ACC112 (cell line): ENCODE measurements around the gene PKP1.

ENCODE experiments used
- H2AFZ ChIP-seq: fragments of 200-600 bp; sonication (generic); one replicate; pipeline ENCODE4 v1.6.0; 2017; ENCODE audit warnings: antibody characterized with exemption, low read length; ENCODE audit not compliant: unreplicated experiment
- H3K27ac ChIP-seq: fragments of 200-600 bp; sonication (generic); 2 replicates; pipeline ENCODE4 v1.5.1; 2014; ENCODE audit warnings: low read depth, mild to moderate bottlenecking, antibody characterized with exemption, low read length, moderate library complexity
- H3K27me3 ChIP-seq: fragments of 200-600 bp; sonication (generic); 2 replicates; pipeline ENCODE4 v1.6.1; 2014; ENCODE audit warnings: mild to moderate bottlenecking, antibody characterized with exemption, low read length, moderate library complexity, mixed read lengths; ENCODE audit not compliant: insufficient read depth
- H3K36me3 ChIP-seq: fragments of 200-600 bp; sonication (generic); 2 replicates; pipeline ENCODE4 v1.6.1; 2016; ENCODE audit warnings: mild to moderate bottlenecking, antibody characterized with exemption, low read length, moderate library complexity, mixed read lengths; ENCODE audit not compliant: insufficient read depth
- H3K4me1 ChIP-seq: fragments of 200-600 bp; sonication (generic); one replicate; pipeline ENCODE4 v1.6.1; 2016; ENCODE audit warnings: low read length, mixed read lengths; ENCODE audit not compliant: insufficient read depth, unreplicated experiment, control insufficient read depth
- H3K4me3 ChIP-seq: fragments of 200-600 bp; sonication (generic); 2 replicates; pipeline ENCODE4 v1.5.1; 2014; ENCODE audit warnings: mild to moderate bottlenecking, low read depth, low read length
- H3K79me2 ChIP-seq: fragments of 200-600 bp; sonication (generic); one replicate; pipeline ENCODE4 v1.6.0; 2016; ENCODE audit warnings: low read length; ENCODE audit not compliant: control insufficient read depth, unreplicated experiment, insufficient read depth

Gene PKP1

GRCh38 chr1:201344206-201345080 is 61.1 kb downstream of the PKP1 start:
- Histone ChIP-seq H2AFZ (no peak overlapping the region), H3K27ac (no peak overlapping the region), H3K27me3 (peaks cover 34% of the 10 kb centered on the region)

DNA sequence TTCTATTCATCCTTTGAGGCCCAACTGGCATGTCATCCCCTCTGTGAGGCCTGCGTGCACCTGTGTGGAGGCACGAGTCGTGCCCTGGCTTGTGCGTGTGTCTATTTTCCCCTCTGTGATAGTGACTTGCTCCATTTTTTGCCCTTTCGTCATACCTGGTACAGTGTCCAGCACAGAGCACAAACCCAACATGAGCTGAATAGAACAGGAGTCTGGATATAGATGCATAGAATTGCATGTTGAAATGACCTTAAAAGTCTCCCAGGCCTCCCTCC is 61.7 kb downstream of the PKP1 start:
- H3K79me2 ChIP-seq = no peaks in the 10 kb centered on the region
- no peak overlapping the region for H3K27ac ChIP-seq
- H3K4me3 ChIP-seq = no peak overlapping the region
- H3K4me1 ChIP-seq = no peaks in the 10 kb centered on the region
- no peaks in the 10 kb centered on the region for H3K36me3 ChIP-seq
- H2AFZ ChIP-seq = no peak overlapping the region
- H3K27me3 ChIP-seq = peaks cover 34% of the 10 kb centered on the region

More at GRCh38 chr1:201344206-201345080, 61.1 kb downstream of the PKP1 start:
- Histone ChIP-seq H3K4me1 (no peaks in the 10 kb centered on the region), H3K36me3 (no peaks in the 10 kb centered on the region), H3K79me2 (no peaks in the 10 kb centered on the region), H3K4me3 (no peak overlapping the region)

- Histone ChIP-seq H3K4me1 (no peaks in the 10 kb centered on the region), H3K4me3 (no peak overlapping the region), H3K36me3 (no peaks in the 10 kb centered on the region), H2AFZ (no peak overlapping the region), H3K27me3 (peaks cover 26% of the 10 kb centered on the region), H3K27ac (no peak overlapping the region), H3K79me2 (no peaks in the 10 kb centered on the region)
Measured at GRCh38 chr1:201346337-201346939, 63.1 kb downstream of the PKP1 start.

DNA sequence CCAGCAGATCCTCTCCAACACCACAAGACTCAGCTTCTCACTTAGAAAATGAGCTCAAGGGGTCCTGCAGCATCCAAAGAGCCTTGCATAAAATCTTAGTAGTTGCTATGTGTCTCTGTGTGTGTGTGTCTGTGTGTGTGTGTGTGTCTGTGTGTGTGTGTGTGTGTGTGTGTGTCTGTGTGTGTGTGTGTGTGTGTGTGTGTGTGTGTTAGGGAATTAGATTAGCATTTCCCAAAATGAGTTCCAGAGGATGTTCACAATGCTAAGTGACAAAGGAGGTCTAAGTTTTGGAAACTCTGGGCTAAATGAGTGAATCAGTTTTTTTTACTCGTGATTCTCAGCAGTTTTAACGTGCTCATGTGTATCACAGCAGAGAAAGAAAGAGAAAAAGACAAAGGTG is 63.7 kb downstream of the PKP1 start:
- Histone ChIP-seq H2AFZ (no peak overlapping the region), H3K4me1 (no peaks in the 10 kb centered on the region), H3K36me3 (no peaks in the 10 kb centered on the region), H3K4me3 (no peak overlapping the region), H3K79me2 (no peaks in the 10 kb centered on the region), H3K27ac (no peak overlapping the region), H3K27me3 (peaks cover 32% of the 10 kb centered on the region; the same call in 1 of the 2 replicates)

DNA sequence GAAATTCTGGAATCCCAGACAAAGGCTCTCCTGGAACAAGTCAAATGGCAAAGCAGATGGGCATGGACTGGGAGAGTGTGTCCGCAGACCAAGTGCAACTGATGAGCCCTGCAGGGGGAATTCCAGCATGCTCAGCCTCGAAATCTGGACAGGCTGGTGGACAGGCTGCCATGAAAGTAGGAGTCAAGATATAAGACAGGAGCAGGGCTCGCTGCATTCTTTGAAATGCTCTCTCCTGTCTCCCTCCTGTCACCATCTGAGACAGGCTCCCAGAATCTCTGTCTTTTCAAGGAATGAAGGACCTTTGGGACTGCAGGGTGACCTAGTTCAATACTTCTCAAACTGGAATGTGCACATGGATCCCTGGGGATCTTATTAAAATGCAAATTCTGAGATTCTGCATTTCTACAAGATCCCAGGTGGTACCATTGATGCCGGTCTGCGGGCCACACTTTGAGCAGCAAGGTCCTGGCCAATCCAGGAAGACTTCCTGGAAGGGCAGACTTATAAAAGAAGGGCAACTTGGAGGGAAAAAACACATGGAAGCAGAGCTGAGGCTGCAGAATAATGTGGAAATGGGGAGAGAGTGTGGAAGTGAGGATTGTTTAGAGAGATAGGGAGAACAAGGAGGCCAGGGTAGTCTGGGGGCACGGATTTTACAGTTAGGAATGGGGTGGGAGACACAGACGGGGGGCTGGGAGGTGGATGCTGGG is 64.3 kb downstream of the PKP1 start:
- no peak overlapping the region for H3K4me3 ChIP-seq
- no peak overlapping the region for H3K27ac ChIP-seq
- peaks cover 29% of the 10 kb centered on the region for H3K27me3 ChIP-seq
- H2AFZ ChIP-seq = no peak overlapping the region
- no peaks in the 10 kb centered on the region for H3K4me1 ChIP-seq
- H3K79me2 ChIP-seq = no peaks in the 10 kb centered on the region
- no peaks in the 10 kb centered on the region for H3K36me3 ChIP-seq

GRCh38 chr1:201348211-201348566 is 64.9 kb downstream of the PKP1 start:
- Histone ChIP-seq H3K27me3 (peaks cover 27% of the 10 kb centered on the region), H3K79me2 (no peaks in the 10 kb centered on the region), H2AFZ (no peak overlapping the region), H3K4me1 (no peaks in the 10 kb centered on the region), H3K36me3 (no peaks in the 10 kb centered on the region), H3K27ac (no peak overlapping the region), H3K4me3 (no peak overlapping the region)

DNA sequence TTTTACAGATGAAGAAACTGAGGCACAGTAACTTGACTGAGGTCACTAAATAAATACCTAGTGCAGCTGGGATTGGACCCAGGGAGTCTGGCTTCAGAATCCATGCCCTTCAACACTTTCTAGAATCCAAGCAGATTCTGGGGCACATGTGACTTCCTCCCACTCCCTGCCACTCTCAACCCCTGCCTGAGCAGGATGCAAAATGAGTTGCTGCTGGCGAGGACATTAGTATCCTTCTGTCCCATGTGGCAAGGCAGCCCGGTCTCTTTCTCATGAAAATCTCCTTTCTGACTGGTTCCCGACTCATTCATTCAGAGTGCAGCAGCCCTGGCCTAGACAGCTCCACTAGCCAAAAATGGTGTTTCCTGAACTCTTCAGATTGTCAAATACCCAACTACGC is 65.8 kb downstream of the PKP1 start:
- Histone ChIP-seq H3K36me3 (no peaks in the 10 kb centered on the region), H3K4me3 (no peak overlapping the region), H2AFZ (no peak overlapping the region), H3K4me1 (no peaks in the 10 kb centered on the region), H3K27me3 (peaks cover 22% of the 10 kb centered on the region), H3K79me2 (no peaks in the 10 kb centered on the region), H3K27ac (no peak overlapping the region)

DNA sequence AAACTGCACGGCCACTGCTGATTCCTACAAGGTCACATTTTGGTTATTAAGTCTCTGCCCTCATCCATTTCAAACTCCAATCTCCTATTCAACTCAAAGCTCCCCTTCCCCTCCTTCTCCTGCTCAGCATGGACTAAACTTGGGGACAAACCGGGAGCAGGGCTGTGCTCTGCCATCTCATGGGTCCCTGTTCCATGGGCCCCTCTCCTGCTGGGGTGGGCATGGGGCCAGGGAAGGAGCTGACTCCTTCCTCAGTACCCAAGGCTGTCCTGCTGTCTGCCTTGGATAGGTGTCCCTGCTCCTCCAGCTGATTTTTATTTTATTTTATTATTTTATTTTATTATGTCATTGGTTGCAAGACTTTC is 67.0 kb downstream of the PKP1 start:
- no peak overlapping the region for H3K4me3 ChIP-seq
- H3K36me3 ChIP-seq = no peaks in the 10 kb centered on the region
- no peaks in the 10 kb centered on the region for H3K4me1 ChIP-seq
- no peak overlapping the region for H3K27ac ChIP-seq
- H3K27me3 ChIP-seq = peaks cover 19% of the 10 kb centered on the region
- H2AFZ ChIP-seq = no peak overlapping the region
- H3K79me2 ChIP-seq = no peaks in the 10 kb centered on the region

GRCh38 chr1:201350884-201351283 is 67.6 kb downstream of the PKP1 start:
- no peaks in the 10 kb centered on the region for H3K36me3 ChIP-seq
- peaks cover 22% of the 10 kb centered on the region for H3K27me3 ChIP-seq
- H3K27ac ChIP-seq = no peak overlapping the region
- no peaks in the 10 kb centered on the region for H3K79me2 ChIP-seq
- no peaks in the 10 kb centered on the region for H3K4me1 ChIP-seq
- H2AFZ ChIP-seq = no peak overlapping the region
- no peak overlapping the region for H3K4me3 ChIP-seq

DNA sequence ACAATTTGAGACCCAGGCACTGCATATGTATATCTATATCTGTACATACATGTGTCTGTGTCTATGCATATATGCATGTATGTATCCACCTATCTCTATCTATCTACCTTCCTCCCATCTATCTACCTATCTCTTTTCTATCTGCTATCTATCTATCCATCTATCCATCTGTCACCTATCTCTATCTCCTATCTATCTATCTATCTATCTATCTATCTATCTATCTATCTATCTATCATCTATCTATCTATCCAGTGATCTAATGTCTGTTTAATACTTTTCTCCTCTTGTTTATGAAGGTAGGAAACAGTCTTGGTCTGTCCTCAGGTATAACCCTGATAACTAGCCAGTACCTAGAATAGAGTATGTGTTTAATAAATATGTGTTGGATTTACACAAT is 68.3 kb downstream of the PKP1 start:
- H3K4me3 ChIP-seq = no peak overlapping the region
- H3K36me3 ChIP-seq = no peaks in the 10 kb centered on the region
- H3K79me2 ChIP-seq = no peaks in the 10 kb centered on the region
- no peaks in the 10 kb centered on the region for H3K4me1 ChIP-seq
- H3K27me3 ChIP-seq = peaks cover 22% of the 10 kb centered on the region
- no peak overlapping the region for H2AFZ ChIP-seq
- H3K27ac ChIP-seq = no peak overlapping the region
